Measurements from ENCODE around the gene MXRA8.
"Not testable (repeated sequence)": the region's sequence is repeated elsewhere in the genome, so short reads cannot be mapped to it uniquely, and the experiment has no call there.

Gene MXRA8

GRCh38 chr1:1358433-1359271, at the start of gene MXRA8:
MXRA8 (minus strand) TSS chr1:1358555; CDS start chr1:1358504, 51 bp downstream.
- H3K4me3 ChIP-seq (ENCODE audit: control insufficient read depth, low read depth, low read length), result peak within 1 kb of the TSS; percentile 95
- peak; percentile 64 for DNase-seq (ENCODE audit: low read depth)
- no peak for TF ChIP-seq CTCF (IDR thresholded peaks at IDR 0.05; ENCODE audit: control insufficient read depth, insufficient read depth, low read depth, low read length, missing control alignments)

- peak overlapping the region; percentile 87 for H3K4me3 ChIP-seq (ENCODE audit: control insufficient read depth, low read depth, low read length)
- no peak for DNase-seq (ENCODE audit: low read depth)
- peak; percentile 1 for TF ChIP-seq CTCF (IDR thresholded peaks at IDR 0.05; ENCODE audit: control insufficient read depth, insufficient read depth, low read depth, low read length, missing control alignments)
These were observed 49.4 kb upstream of the MXRA8 start for GRCh38 chr1:1407636-1408318.

- peak; percentile 34 for DNase-seq (ENCODE audit: low read depth)
- no peak for TF ChIP-seq CTCF (IDR thresholded peaks at IDR 0.05; ENCODE audit: control insufficient read depth, insufficient read depth, low read depth, low read length, missing control alignments)
- H3K4me3 ChIP-seq (ENCODE audit: control insufficient read depth, low read depth, low read length), result peak within 1 kb of the TSS; percentile 87
These were observed 48.7 kb upstream of the MXRA8 start, which contains the start of gene MRPL20 for GRCh38 chr1:1406821-1407635. MRPL20 (minus strand) TSS chr1:1407293; CDS start chr1:1407217, 76 bp downstream.

GRCh38 chr1:1406101-1406820, 47.9 kb upstream of the MXRA8 start:
- H3K4me3 ChIP-seq (ENCODE audit: control insufficient read depth, low read depth, low read length), result peak overlapping the region; percentile 87
- DNase-seq (ENCODE audit: low read depth), result no peak
- no peak for TF ChIP-seq CTCF (IDR thresholded peaks at IDR 0.05; ENCODE audit: control insufficient read depth, insufficient read depth, low read depth, low read length, missing control alignments)

GRCh38 chr1:1403653-1404052, 45.3 kb upstream of the MXRA8 start:
- no peak overlapping the region for H3K4me3 ChIP-seq (ENCODE audit: control insufficient read depth, low read depth, low read length)
- TF ChIP-seq CTCF (IDR thresholded peaks at IDR 0.05; ENCODE audit: control insufficient read depth, insufficient read depth, low read depth, low read length, missing control alignments), result no peak
- no peak for DNase-seq (ENCODE audit: low read depth)

- H3K4me3 ChIP-seq (ENCODE audit: control insufficient read depth, low read depth, low read length); DNase-seq (ENCODE audit: low read depth): not testable (repeated sequence)
These were observed 44.6 kb upstream of the MXRA8 start for GRCh38 chr1:1402901-1403392.
